Activated B cell treated with CpG ODN at 0.5 μM for 24 hours (primary cell): ENCODE measurements around the gene MMP12. TPM values are rescaled to one million over a fixed set of nuclear protein-coding genes. Genes with fewer than 3 reads are reported as not detected.

ENCODE experiments used
- ATAC-seq: fragments of 200-7000 bp; cut with Tn5 transposase; one replicate; pipeline ENCODE4 v1.10.0; 2021; ENCODE audit warnings: low read depth, mild to moderate bottlenecking, moderate library complexity
- CTCF ChIA-PET: fragments of 350-600 bp; sonication (Branson Sonifier 250); formaldehyde crosslinking; loops from one replicate; lab custom pipeline; 2021; ENCODE audit warnings: antibody characterized with exemption; lab: Charles Lee
- POLR2A ChIA-PET: fragments of 350-600 bp; sonication (Branson Sonifier 250); formaldehyde crosslinking; loops from one replicate; lab custom pipeline; 2021; ENCODE audit warnings: antibody characterized with exemption; lab: Charles Lee
- DNase-seq: peaks from one replicate; pipeline ENCODE4 v3.0.0; 2022
- H3K27ac Mint-ChIP-seq: one replicate; pipeline ENCODE4 v1.8.0; 2020; ENCODE audit warnings: mixed read lengths
- H3K27me3 Mint-ChIP-seq: one replicate; pipeline ENCODE4 v1.8.0; 2021; ENCODE audit warnings: mixed read lengths
- H3K36me3 Mint-ChIP-seq: one replicate; pipeline ENCODE4 v1.8.0; 2021; ENCODE audit warnings: low read depth, mixed read lengths
- H3K4me1 Mint-ChIP-seq: one replicate; pipeline ENCODE4 v1.8.0; 2021; ENCODE audit warnings: mixed read lengths
- H3K4me3 Mint-ChIP-seq: one replicate; pipeline ENCODE4 v1.8.0; 2020; ENCODE audit warnings: mild to moderate bottlenecking, mixed read lengths
- H3K9me3 Mint-ChIP-seq: one replicate; pipeline ENCODE4 v1.8.0; 2020; ENCODE audit warnings: mixed read lengths
- intact Hi-C: fragments of 100-400 bp; cut with micrococcal nuclease; formaldehyde crosslinking; loops from one replicate; pipeline ENCODE4 v1.15.1; 2024
- total RNA-seq: library from RNA; stranded (reverse); gene quantifications from 2 replicates; pipeline ENCODE4 v1.2.3, GENCODE V29; 2022
- TF ChIP-seq, protein P1 (sequence below): fragments of 200-600 bp; IDR thresholded peaks from one replicate; pipeline ENCODE4 v1.8.0; 2022; ENCODE audit warnings: antibody characterized with exemption, mild to moderate bottlenecking

The MMP12 gene
- total RNA-seq, 1 donor from 2014 or later: not detected

DNA sequence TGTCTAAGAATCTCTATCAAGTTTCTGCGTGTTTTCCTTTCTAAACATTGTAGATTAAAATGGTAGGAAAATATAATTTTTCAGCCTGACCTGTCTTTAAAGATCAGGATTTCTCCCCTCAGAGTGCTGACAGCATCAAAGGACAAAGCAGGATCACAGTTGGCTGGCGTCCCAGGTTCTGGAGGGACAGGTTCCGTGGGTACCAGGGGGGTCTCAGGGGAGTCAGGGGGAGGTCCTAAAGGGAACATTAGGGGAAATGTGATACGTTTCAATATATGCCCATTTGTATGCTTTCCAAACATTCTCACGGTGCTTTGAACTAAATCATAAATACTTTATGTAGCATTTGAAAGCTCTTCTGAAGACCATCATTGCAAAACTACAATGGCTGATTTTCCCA lies 34.8 kb downstream of the MMP12 start:
- Mint-ChIP-seq H3K36me3 (no peaks in the 10 kb centered on the region), H3K27ac (no peak overlapping the region), H3K9me3 (no peaks in the 10 kb centered on the region), H3K4me1 (no peaks in the 10 kb centered on the region), H3K27me3 (peaks cover 9% of the 10 kb centered on the region), H3K4me3 (no peak overlapping the region)
- TF ChIP-seq, protein P1, sequence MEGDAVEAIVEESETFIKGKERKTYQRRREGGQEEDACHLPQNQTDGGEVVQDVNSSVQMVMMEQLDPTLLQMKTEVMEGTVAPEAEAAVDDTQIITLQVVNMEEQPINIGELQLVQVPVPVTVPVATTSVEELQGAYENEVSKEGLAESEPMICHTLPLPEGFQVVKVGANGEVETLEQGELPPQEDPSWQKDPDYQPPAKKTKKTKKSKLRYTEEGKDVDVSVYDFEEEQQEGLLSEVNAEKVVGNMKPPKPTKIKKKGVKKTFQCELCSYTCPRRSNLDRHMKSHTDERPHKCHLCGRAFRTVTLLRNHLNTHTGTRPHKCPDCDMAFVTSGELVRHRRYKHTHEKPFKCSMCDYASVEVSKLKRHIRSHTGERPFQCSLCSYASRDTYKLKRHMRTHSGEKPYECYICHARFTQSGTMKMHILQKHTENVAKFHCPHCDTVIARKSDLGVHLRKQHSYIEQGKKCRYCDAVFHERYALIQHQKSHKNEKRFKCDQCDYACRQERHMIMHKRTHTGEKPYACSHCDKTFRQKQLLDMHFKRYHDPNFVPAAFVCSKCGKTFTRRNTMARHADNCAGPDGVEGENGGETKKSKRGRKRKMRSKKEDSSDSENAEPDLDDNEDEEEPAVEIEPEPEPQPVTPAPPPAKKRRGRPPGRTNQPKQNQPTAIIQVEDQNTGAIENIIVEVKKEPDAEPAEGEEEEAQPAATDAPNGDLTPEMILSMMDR: no peak
- CTCF ChIA-PET: no interaction called here
- POLR2A ChIA-PET: no interaction called here
- ATAC-seq (no peak), DNase-seq (no peak)
- intact Hi-C loops: no loop called here

GRCh38 chr11:102837646-102838045 lies 37.1 kb downstream of the MMP12 start:
- CTCF ChIA-PET: no interaction called here
- POLR2A ChIA-PET: no interaction called here
- ATAC-seq: no peak
- no peaks in the 10 kb centered on the region for H3K36me3 Mint-ChIP-seq
- H3K27ac Mint-ChIP-seq: no peak overlapping the region
- no peaks in the 10 kb centered on the region for H3K9me3 Mint-ChIP-seq
- DNase-seq: no peak
- intact Hi-C loops: no loop called here
- H3K27me3 Mint-ChIP-seq: peaks cover under 1% of the 10 kb centered on the region
- no peaks in the 10 kb centered on the region for H3K4me1 Mint-ChIP-seq
- TF ChIP-seq, protein P1: no peak
- no peak overlapping the region for H3K4me3 Mint-ChIP-seq

GRCh38 chr11:102837156-102837555 lies 37.6 kb downstream of the MMP12 start:
- TF ChIP-seq, protein P1: no peak
- ATAC-seq (no peak), DNase-seq (no peak)
- H3K4me3 Mint-ChIP-seq: no peak overlapping the region
- POLR2A ChIA-PET: no interaction called here
- no peaks in the 10 kb centered on the region for H3K4me1 Mint-ChIP-seq
- CTCF ChIA-PET: no interaction called here
- H3K9me3 Mint-ChIP-seq: no peaks in the 10 kb centered on the region
- H3K36me3 Mint-ChIP-seq: no peaks in the 10 kb centered on the region
- H3K27ac Mint-ChIP-seq: no peak overlapping the region
- intact Hi-C loops: no loop called here
- H3K27me3 Mint-ChIP-seq: peaks cover 4% of the 10 kb centered on the region

GRCh38 chr11:102836290-102836875 lies 38.4 kb downstream of the MMP12 start:
- H3K36me3 Mint-ChIP-seq: no peaks in the 10 kb centered on the region
- no peak overlapping the region for H3K27ac Mint-ChIP-seq
- H3K27me3 Mint-ChIP-seq: peaks cover 11% of the 10 kb centered on the region
- no peak overlapping the region for H3K4me3 Mint-ChIP-seq
- TF ChIP-seq, protein P1: no peak
- intact Hi-C loops: no loop called here
- ChIA-PET POLR2A (no interaction called here), CTCF (no interaction called here)
- no peaks in the 10 kb centered on the region for H3K9me3 Mint-ChIP-seq
- ATAC-seq: no peak
- no peak for DNase-seq
- no peaks in the 10 kb centered on the region for H3K4me1 Mint-ChIP-seq

DNA sequence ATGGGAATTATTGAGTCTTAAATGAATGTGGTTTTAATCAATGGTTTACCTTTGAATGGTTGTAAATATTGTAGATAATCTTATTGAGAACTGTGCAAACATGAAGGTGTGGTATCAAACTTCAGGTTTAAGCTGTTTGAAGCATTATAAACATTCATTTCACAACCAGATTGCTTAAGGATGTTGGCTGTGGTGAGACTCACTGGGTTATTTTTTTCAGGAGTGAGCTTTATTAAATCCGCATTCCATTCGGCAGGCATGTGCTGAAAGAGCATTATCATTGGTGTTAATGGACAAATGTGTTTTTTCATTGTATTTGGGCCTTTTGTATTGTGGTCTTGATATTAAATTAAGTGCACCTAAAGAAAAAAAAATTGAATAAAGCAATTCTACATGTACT lies 41.1 kb downstream of the MMP12 start:
- Mint-ChIP-seq H3K4me3 (no peak overlapping the region), H3K27me3 (peaks cover 26% of the 10 kb centered on the region), H3K9me3 (no peaks in the 10 kb centered on the region), H3K27ac (no peak overlapping the region), H3K4me1 (no peaks in the 10 kb centered on the region), H3K36me3 (no peaks in the 10 kb centered on the region)
- no peak for DNase-seq
- intact Hi-C loops: no loop called here
- ChIA-PET CTCF (no interaction called here), POLR2A (no interaction called here)
- TF ChIP-seq, protein P1: no peak
- ATAC-seq: no peak
